ENCODE measurements around the gene KCNH8.

GRCh38 chr3:19116239-19116638, 32.1 kb upstream of the KCNH8 start:
- TF ChIP-seq, protein P1, sequence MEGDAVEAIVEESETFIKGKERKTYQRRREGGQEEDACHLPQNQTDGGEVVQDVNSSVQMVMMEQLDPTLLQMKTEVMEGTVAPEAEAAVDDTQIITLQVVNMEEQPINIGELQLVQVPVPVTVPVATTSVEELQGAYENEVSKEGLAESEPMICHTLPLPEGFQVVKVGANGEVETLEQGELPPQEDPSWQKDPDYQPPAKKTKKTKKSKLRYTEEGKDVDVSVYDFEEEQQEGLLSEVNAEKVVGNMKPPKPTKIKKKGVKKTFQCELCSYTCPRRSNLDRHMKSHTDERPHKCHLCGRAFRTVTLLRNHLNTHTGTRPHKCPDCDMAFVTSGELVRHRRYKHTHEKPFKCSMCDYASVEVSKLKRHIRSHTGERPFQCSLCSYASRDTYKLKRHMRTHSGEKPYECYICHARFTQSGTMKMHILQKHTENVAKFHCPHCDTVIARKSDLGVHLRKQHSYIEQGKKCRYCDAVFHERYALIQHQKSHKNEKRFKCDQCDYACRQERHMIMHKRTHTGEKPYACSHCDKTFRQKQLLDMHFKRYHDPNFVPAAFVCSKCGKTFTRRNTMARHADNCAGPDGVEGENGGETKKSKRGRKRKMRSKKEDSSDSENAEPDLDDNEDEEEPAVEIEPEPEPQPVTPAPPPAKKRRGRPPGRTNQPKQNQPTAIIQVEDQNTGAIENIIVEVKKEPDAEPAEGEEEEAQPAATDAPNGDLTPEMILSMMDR (IDR thresholded peaks at IDR 0.05; ENCODE audit: low read depth, low read length) = no peak
- TF ChIP-seq EZH2phosphoT487 (IDR thresholded peaks at IDR 0.05; ENCODE audit: low read depth) = no peak

Data from OCI-LY3 (cell line).